Adrenal gland (tissue), 12 donors: ENCODE data around the gene SPTLC2. TPM values are rescaled to one million over a fixed set of nuclear protein-coding genes. Genes with fewer than 3 reads are reported as not detected.

Experiments
- DNase-seq, 7 donors: peaks; one replicate each; pipeline ENCODE4 v3.0.0-alpha.2; 2019 to 2020
- H3K27ac ChIP-seq, 5 donors: fragments of 200-600 bp; sonication (generic) in 4 of 5; 1 replicate in 3 of 5; 2 replicates in 2 of 5; pipeline versions ENCODE4 v1.5.1 to v1.8.0; 2016 to 2020; ENCODE audit warnings: mild to moderate bottlenecking in 1 of 5
- H3K27me3 ChIP-seq: fragments of 200-600 bp; 2 replicates; pipeline ENCODE4 v1.8.0; 2021
- H3K36me3 ChIP-seq, 2 donors: fragments of 200-600 bp; replicated peaks in 1 of 2; 1 replicate in 1 of 2; 2 replicates in 1 of 2; pipeline versions ENCODE4 v1.5.1 to v1.8.0; 2018 to 2022
- H3K4me1 ChIP-seq, 2 donors: fragments of 200-600 bp; replicated peaks in 1 of 2; 1 replicate in 1 of 2; 2 replicates in 1 of 2; pipeline versions ENCODE4 v1.5.1 to v1.8.0; 2018 to 2021
- H3K4me3 ChIP-seq, 4 donors: fragments of 200-600 bp; sonication (generic) in 3 of 4; one replicate each; pipeline ENCODE4 v1.5.1; 2016 to 2018
- H3K9me3 ChIP-seq, 3 donors: fragments of 200-600 bp; sonication (generic) in 1 of 3; replicated peaks in 1 of 3; 1 replicate in 2 of 3; 2 replicates in 1 of 3; pipeline versions ENCODE4 v1.5.1 to v1.8.0; 2016 to 2021
- POLR2A ChIP-seq, 2 donors: fragments of 450-650 bp; IDR thresholded peaks; one replicate each; pipeline ENCODE4 v1.6.1; 2017; ENCODE audit warnings: antibody characterized with exemption in 2 of 2, mild to moderate bottlenecking in 2 of 2, moderate library complexity in 1 of 2
- WGBS, 4 donors: extraction: QIAGEN DNeasy Blood & Tissue Kit in 2 of 4; methylation state at CpG; one replicate each; pipeline versions ENCODE4 v1.1.5 to v1.1.7; 2013 to 2017; 5-methylcytosine and 5-hydroxymethylcytosine counted together
- intact Hi-C, 2 donors: fragments of 100-400 bp; cut with DNase I; formaldehyde crosslinking; loops; one replicate each; pipeline versions ENCODE4 v1.14.1 to v1.15.0; 2022 to 2023
- polyA plus RNA-seq, 3 donors: library from polyadenylated mRNA; stranded (reverse); fragments of 200-250 nt in 2 of 3; fragments of 350-450 nt in 1 of 3; fragmentation: Illumina TruSeq in 1 of 3; extraction: RNeasy Lipid Tissue Mini Kit (QIAGEN cat#74804) in 1 of 3; gene quantifications; one replicate each; pipeline ENCODE4 v1.2.3, GENCODE V29; 2013 to 2014
- total RNA-seq, 9 donors: library from RNA; depleted of rRNA in 4 of 9; stranded (reverse); fragments of >200 nt in 4 of 9; fragments of 120-200 nt in 1 of 9; fragmentation: NEBNext Ultra II Directional in 1 of 9; extraction: Animal tissue kit (Norgen Biotek cat#: 25700) in 1 of 9; gene quantifications; one replicate each; pipeline versions ENCODE4 v1.1.0 to v1.2.4, GENCODE V29; 2013 to 2023
- TF ChIP-seq, protein P1 (sequence below), 6 experiments: fragments of 450-650 bp in 4 of 6; fragments of 200-600 bp in 2 of 6; sonication (generic) in 1 of 6; IDR thresholded peaks; 1 replicate in 5 of 6; 2 replicates in 1 of 6; pipeline versions ENCODE4 v1.5.1 to v1.8.0; 2016 to 2021; ENCODE audit warnings: antibody characterized with exemption in 6 of 6, mild to moderate bottlenecking in 2 of 6, moderate library complexity in 1 of 6
- donor health status: healthy with polysubstance abuse.
- donor health status: Bipolar disorder and iron deficiency.
- donor health status: DM: yes; HTN: yes; CAD: no.
- donor health status: DM: no; HTN: no; CAD: no.
- donor health status: DM: no; HTN: no; CAD: no.
- donor health status: DM: yes; HTN: yes; CAD: no.

Gene SPTLC2
- total and polyA plus RNA-seq, 12 donors, result 7.1 to 61.9 (median 35.6) TPM

GRCh38 chr14:77574446-77575115, 41.9 kb downstream of the SPTLC2 start:
- Histone ChIP-seq H3K9me3 (no peaks in the 10 kb centered on the region), H3K4me1 (peaks cover 0 to 9% of the 10 kb centered on the region in 2 donors), H3K4me3 (no peak overlapping the region), H3K27ac (no peak overlapping the region), H3K36me3 (no peaks in the 10 kb centered on the region), H3K27me3 (no peaks in the 10 kb centered on the region)
- TF ChIP-seq, protein P1, sequence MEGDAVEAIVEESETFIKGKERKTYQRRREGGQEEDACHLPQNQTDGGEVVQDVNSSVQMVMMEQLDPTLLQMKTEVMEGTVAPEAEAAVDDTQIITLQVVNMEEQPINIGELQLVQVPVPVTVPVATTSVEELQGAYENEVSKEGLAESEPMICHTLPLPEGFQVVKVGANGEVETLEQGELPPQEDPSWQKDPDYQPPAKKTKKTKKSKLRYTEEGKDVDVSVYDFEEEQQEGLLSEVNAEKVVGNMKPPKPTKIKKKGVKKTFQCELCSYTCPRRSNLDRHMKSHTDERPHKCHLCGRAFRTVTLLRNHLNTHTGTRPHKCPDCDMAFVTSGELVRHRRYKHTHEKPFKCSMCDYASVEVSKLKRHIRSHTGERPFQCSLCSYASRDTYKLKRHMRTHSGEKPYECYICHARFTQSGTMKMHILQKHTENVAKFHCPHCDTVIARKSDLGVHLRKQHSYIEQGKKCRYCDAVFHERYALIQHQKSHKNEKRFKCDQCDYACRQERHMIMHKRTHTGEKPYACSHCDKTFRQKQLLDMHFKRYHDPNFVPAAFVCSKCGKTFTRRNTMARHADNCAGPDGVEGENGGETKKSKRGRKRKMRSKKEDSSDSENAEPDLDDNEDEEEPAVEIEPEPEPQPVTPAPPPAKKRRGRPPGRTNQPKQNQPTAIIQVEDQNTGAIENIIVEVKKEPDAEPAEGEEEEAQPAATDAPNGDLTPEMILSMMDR (IDR thresholded peaks at IDR 0.05), result no peak
- no peak for TF ChIP-seq POLR2A (IDR thresholded peaks at IDR 0.05)
- 56 to 62% (median 61%) methylated on average over 4 of the region's 4 CpGs for WGBS, 4 donors
- intact Hi-C loops, result no loop called here
- DNase-seq, result no peak

GRCh38 chr14:77573964-77574363, 42.5 kb downstream of the SPTLC2 start:
- DNase-seq, result no peak
- Histone ChIP-seq H3K27me3 (no peaks in the 10 kb centered on the region), H3K4me1 (peaks cover 0 to 2% of the 10 kb centered on the region in 2 donors), H3K9me3 (no peaks in the 10 kb centered on the region), H3K4me3 (no peak overlapping the region), H3K27ac (no peak overlapping the region), H3K36me3 (no peaks in the 10 kb centered on the region)
- TF ChIP-seq, protein P1 (IDR thresholded peaks at IDR 0.05), result no peak
- TF ChIP-seq POLR2A (IDR thresholded peaks at IDR 0.05), result no peak
- WGBS, 4 donors, result 97 to 100% (median 99%) methylated on average over 3 of the region's 3 CpGs
- intact Hi-C loops, result no loop called here

DNA sequence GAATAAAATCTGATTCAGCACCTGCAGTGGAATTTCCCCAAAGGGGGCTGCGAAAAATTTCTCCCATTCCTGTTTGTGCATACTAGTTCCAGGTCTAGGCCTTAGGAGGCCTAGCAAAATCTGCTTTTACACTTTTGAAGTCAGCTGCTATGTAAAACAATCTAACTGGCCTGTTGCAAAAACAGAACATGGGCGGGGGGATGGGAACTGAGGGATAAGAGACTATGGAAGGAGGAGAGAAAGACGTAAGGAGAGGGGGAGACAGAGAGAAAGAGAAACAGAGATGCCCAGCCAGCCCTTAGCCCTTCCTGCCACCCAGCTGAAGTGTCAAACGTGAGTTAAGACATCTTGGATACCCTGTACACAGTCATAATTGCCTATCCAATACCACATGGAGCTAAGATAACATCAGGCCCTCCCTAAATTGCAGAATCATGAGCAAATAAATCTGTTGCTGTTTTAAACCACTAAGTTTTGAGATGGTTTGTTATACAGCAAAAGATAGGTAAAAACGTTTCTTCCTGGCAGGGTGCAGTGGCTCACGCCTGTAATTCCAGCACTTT, 45.6 kb downstream of the SPTLC2 start:
- Histone ChIP-seq H3K4me1 (peaks cover 0 to 7% of the 10 kb centered on the region in 2 donors), H3K27me3 (no peaks in the 10 kb centered on the region), H3K27ac (no peak overlapping the region), H3K36me3 (no peaks in the 10 kb centered on the region), H3K9me3 (no peaks in the 10 kb centered on the region), H3K4me3 (no peak overlapping the region)
- DNase-seq, result no peak
- 74 to 83% (median 77%) methylated on average over 6 of the region's 6 CpGs for WGBS, 4 donors
- intact Hi-C loops, result no loop called here
- TF ChIP-seq, protein P1 (IDR thresholded peaks at IDR 0.05), result no peak
- TF ChIP-seq POLR2A (IDR thresholded peaks at IDR 0.05), result no peak

GRCh38 chr14:77565994-77566305, 50.5 kb downstream of the SPTLC2 start:
- Histone ChIP-seq H3K27me3 (no peaks in the 10 kb centered on the region), H3K4me1 (peaks cover 0 to 8% of the 10 kb centered on the region in 2 donors), H3K27ac (peak overlapping the region in 1 of 5 donors; percentile 9), H3K36me3 (peaks cover 0 to 15% of the 10 kb centered on the region in 2 donors), H3K9me3 (no peaks in the 10 kb centered on the region), H3K4me3 (no peak overlapping the region)
- no peak for DNase-seq
- TF ChIP-seq, protein P1 (IDR thresholded peaks at IDR 0.05), result no peak
- no peak for TF ChIP-seq POLR2A (IDR thresholded peaks at IDR 0.05)
- WGBS, 4 donors, result 39 to 47% (median 45%) methylated on average over 1 of the region's 1 CpG
- intact Hi-C loops, result no loop called here
